Skeletal muscle tissue (tissue), 4 donors: ENCODE measurements around the gene EYA4. TPM values are rescaled to one million over a fixed set of nuclear protein-coding genes. Genes with fewer than 3 reads are reported as not detected.
A peak's percentile ranks its signal among the peaks of the same experiment; 100 is the strongest.

Experiments
- H3K27ac ChIP-seq: one replicate; pipeline ENCODE4 v1.7.0; 2013; ENCODE audit warnings: mild to moderate bottlenecking, low read depth, low read length, inconsistent platforms
- H3K27me3 ChIP-seq, 3 donors: one replicate each; pipeline ENCODE4 v1.7.0; 2013; ENCODE audit warnings: low read length in 3 of 3; ENCODE audit not compliant: control insufficient read depth in 3 of 3, insufficient read depth in 3 of 3
- H3K36me3 ChIP-seq, 3 donors: one replicate each; pipeline ENCODE4 v1.7.0; 2013; ENCODE audit warnings: low read length in 3 of 3; ENCODE audit not compliant: control insufficient read depth in 3 of 3, insufficient read depth in 3 of 3
- H3K4me1 ChIP-seq, 3 donors: one replicate each; pipeline ENCODE4 v1.7.0; 2013; ENCODE audit warnings: low read length in 3 of 3, mild to moderate bottlenecking in 3 of 3; ENCODE audit not compliant: control insufficient read depth in 3 of 3, insufficient read depth in 3 of 3
- H3K4me3 ChIP-seq, 3 donors: one replicate each; pipeline ENCODE4 v1.7.0; 2013; ENCODE audit warnings: low read length in 3 of 3
- H3K9ac ChIP-seq, 3 donors: one replicate each; pipeline ENCODE4 v1.7.0; 2013; ENCODE audit warnings: low read length in 3 of 3, mild to moderate bottlenecking in 3 of 3, moderate library complexity in 2 of 3, low read depth in 1 of 3
- H3K9me3 ChIP-seq, 3 donors: one replicate each; pipeline ENCODE4 v1.7.0; 2013; ENCODE audit warnings: low read length in 3 of 3; ENCODE audit not compliant: control insufficient read depth in 3 of 3
- total RNA-seq: library from RNA; depleted of rRNA; stranded (reverse); fragments of >200 nt; gene quantifications from one replicate; pipeline ENCODE4 v1.2.3, GENCODE V29; 2014
- donor health status: Osteomylitis.

EYA4 gene
- total RNA-seq, 1 donor from 2014 or later: 40.2 TPM

- peaks cover 0 to 10% (median 8%) of the 10 kb centered on the region in 3 donors for H3K4me1 ChIP-seq
- no peaks in the 10 kb centered on the region for H3K27me3 ChIP-seq
- no peaks in the 10 kb centered on the region for H3K9me3 ChIP-seq
- H3K9ac ChIP-seq: no peak overlapping the region
- H3K4me3 ChIP-seq: no peak overlapping the region
- no peaks in the 10 kb centered on the region for H3K36me3 ChIP-seq
- no peak overlapping the region for H3K27ac ChIP-seq
Measured at GRCh38 chr6:133399426-133399825, 158.3 kb downstream of the EYA4 start.

- no peaks in the 10 kb centered on the region for H3K27me3 ChIP-seq
- H3K9me3 ChIP-seq: no peaks in the 10 kb centered on the region
- peaks cover 4 to 10% (median 6%) of the 10 kb centered on the region in 3 donors for H3K4me1 ChIP-seq
- no peaks in the 10 kb centered on the region for H3K36me3 ChIP-seq
- H3K27ac ChIP-seq: peak overlapping the region; percentile 82
- H3K9ac ChIP-seq: no peak overlapping the region
- H3K4me3 ChIP-seq: peak overlapping the region in 1 of 3 donors; percentile 34
Measured at GRCh38 chr6:133404151-133404550, 163.0 kb downstream of the EYA4 start.

- Histone ChIP-seq H3K9ac (peak overlapping the region; percentile 58 to 71 (median 58)), H3K9me3 (no peaks in the 10 kb centered on the region), H3K27ac (peak overlapping the region; percentile 82), H3K27me3 (no peaks in the 10 kb centered on the region), H3K4me3 (peak overlapping the region; percentile 22 to 38 (median 34)), H3K36me3 (no peaks in the 10 kb centered on the region), H3K4me1 (peaks cover 4 to 10% (median 6%) of the 10 kb centered on the region in 3 donors)
Measured at GRCh38 chr6:133404728-133405127, 163.6 kb downstream of the EYA4 start.

GRCh38 chr6:133407320-133408100 lies 166.4 kb downstream of the EYA4 start:
- no peaks in the 10 kb centered on the region for H3K27me3 ChIP-seq
- no peak overlapping the region for H3K9ac ChIP-seq
- H3K36me3 ChIP-seq: no peaks in the 10 kb centered on the region
- no peak overlapping the region for H3K27ac ChIP-seq
- H3K4me3 ChIP-seq: no peak overlapping the region
- peaks cover 4 to 10% (median 6%) of the 10 kb centered on the region in 3 donors for H3K4me1 ChIP-seq
- H3K9me3 ChIP-seq: no peaks in the 10 kb centered on the region

- Histone ChIP-seq H3K36me3 (no peaks in the 10 kb centered on the region), H3K9me3 (no peaks in the 10 kb centered on the region), H3K27me3 (no peaks in the 10 kb centered on the region), H3K4me1 (peaks cover 4 to 10% (median 6%) of the 10 kb centered on the region in 3 donors), H3K9ac (no peak overlapping the region), H3K4me3 (no peak overlapping the region), H3K27ac (no peak overlapping the region)
Measured at GRCh38 chr6:133408132-133408531, 167.0 kb downstream of the EYA4 start.

- H3K9ac ChIP-seq: no peak overlapping the region
- H3K36me3 ChIP-seq: no peaks in the 10 kb centered on the region
- no peak overlapping the region for H3K27ac ChIP-seq
- H3K27me3 ChIP-seq: no peaks in the 10 kb centered on the region
- peaks cover 4 to 10% (median 6%) of the 10 kb centered on the region in 3 donors for H3K4me1 ChIP-seq
- H3K9me3 ChIP-seq: no peaks in the 10 kb centered on the region
- no peak overlapping the region for H3K4me3 ChIP-seq
Measured at GRCh38 chr6:133408543-133408942, 167.4 kb downstream of the EYA4 start.

- no peak overlapping the region for H3K9ac ChIP-seq
- H3K4me3 ChIP-seq: no peak overlapping the region
- H3K36me3 ChIP-seq: no peaks in the 10 kb centered on the region
- no peaks in the 10 kb centered on the region for H3K27me3 ChIP-seq
- peaks cover 2 to 5% (median 4%) of the 10 kb centered on the region in 3 donors for H3K4me1 ChIP-seq
- no peaks in the 10 kb centered on the region for H3K9me3 ChIP-seq
- no peak overlapping the region for H3K27ac ChIP-seq
Measured at GRCh38 chr6:133410638-133411435, 169.7 kb downstream of the EYA4 start.

- H3K27ac ChIP-seq: no peak overlapping the region
- peaks cover 2 to 5% (median 4%) of the 10 kb centered on the region in 3 donors for H3K4me1 ChIP-seq
- no peak overlapping the region for H3K4me3 ChIP-seq
- H3K36me3 ChIP-seq: no peaks in the 10 kb centered on the region
- H3K9ac ChIP-seq: no peak overlapping the region
- no peaks in the 10 kb centered on the region for H3K27me3 ChIP-seq
- no peaks in the 10 kb centered on the region for H3K9me3 ChIP-seq
Measured at GRCh38 chr6:133411757-133412156, 170.6 kb downstream of the EYA4 start.

GRCh38 chr6:133415262-133415661 lies 174.1 kb downstream of the EYA4 start:
- Histone ChIP-seq H3K36me3 (no peaks in the 10 kb centered on the region), H3K27me3 (no peaks in the 10 kb centered on the region), H3K4me3 (no peak overlapping the region), H3K4me1 (no peaks in the 10 kb centered on the region), H3K9ac (no peak overlapping the region), H3K27ac (no peak overlapping the region), H3K9me3 (no peaks in the 10 kb centered on the region)

- peaks cover 0 to 5% (median 2%) of the 10 kb centered on the region in 3 donors for H3K4me1 ChIP-seq
- H3K27me3 ChIP-seq: no peaks in the 10 kb centered on the region
- H3K9me3 ChIP-seq: no peaks in the 10 kb centered on the region
- H3K4me3 ChIP-seq: no peak overlapping the region
- H3K36me3 ChIP-seq: no peaks in the 10 kb centered on the region
- H3K27ac ChIP-seq: no peak overlapping the region
- no peak overlapping the region for H3K9ac ChIP-seq
Measured at GRCh38 chr6:133418108-133418507, 177.0 kb downstream of the EYA4 start.
